ENCODE results near the gene TIMP3.

DNA sequence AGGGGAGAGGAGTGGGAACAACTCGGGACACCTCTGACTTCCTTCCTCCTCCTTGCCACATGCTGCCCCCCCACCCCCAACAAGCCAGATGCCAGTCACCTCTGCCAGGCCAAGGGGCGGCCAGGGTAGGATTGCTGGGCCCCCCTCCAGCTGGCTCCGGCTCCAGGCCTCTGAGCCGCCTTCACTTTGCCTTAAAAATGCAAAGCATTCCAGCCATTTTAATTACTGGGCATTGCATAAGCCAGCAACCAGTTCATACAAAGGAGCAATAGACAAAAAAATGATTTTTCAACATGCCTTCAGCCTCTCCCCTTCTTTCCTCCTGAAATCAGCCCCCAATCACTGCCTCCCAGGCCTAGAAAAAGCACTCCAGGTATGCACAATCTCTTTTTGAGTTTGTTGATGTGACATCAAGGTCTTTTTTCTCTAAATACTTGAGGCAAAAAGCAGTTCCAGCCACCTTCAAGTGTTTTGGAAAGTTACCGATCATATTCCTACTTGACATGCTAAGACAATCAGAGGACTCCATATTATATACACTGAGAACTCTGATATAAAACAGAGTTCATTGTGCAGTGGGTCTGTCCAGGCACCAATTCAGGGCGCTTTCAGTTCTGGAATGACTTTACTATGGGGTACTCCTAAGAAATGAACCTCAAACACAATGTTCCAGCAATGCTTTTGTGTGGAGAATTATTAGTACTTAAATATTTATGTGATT is 12.4 kb upstream of the TIMP3 start:
- TF ChIP-seq ZFP3 (CRISPR knock-in tag; IDR thresholded peaks at IDR 0.05), result no peak
- no peak for TF ChIP-seq TCF4 (CRISPR knock-in tag; IDR thresholded peaks at IDR 0.05; ENCODE audit: borderline replicate concordance)
- TF ChIP-seq ZC3H10 (CRISPR knock-in tag; IDR thresholded peaks at IDR 0.05), result no peak
- TF ChIP-seq, protein P1, sequence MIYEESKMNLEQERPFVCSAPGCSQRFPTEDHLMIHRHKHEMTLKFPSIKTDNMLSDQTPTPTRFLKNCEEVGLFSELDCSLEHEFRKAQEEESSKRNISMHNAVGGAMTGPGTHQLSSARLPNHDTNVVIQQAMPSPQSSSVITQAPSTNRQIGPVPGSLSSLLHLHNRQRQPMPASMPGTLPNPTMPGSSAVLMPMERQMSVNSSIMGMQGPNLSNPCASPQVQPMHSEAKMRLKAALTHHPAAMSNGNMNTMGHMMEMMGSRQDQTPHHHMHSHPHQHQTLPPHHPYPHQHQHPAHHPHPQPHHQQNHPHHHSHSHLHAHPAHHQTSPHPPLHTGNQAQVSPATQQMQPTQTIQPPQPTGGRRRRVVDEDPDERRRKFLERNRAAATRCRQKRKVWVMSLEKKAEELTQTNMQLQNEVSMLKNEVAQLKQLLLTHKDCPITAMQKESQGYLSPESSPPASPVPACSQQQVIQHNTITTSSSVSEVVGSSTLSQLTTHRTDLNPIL (CRISPR knock-in tag; IDR thresholded peaks at IDR 0.05; ENCODE audit: low read depth), result no peak

Measured in SK-N-SH treated with all-trans-retinoic acid at 6 μM for 48 hours (cell line).